Measurements from ENCODE around the gene RIPK4. TPM values are rescaled to one million over a fixed set of nuclear protein-coding genes. Genes with fewer than 3 reads are reported as not detected.

The RIPK4 gene
- total RNA-seq, 1 donor from 2014 or later = 28.0 TPM

- H3K4me1 ChIP-seq = peaks cover 26% of the 10 kb centered on the region
- H3K9me3 ChIP-seq = no peaks in the 10 kb centered on the region
- H3K27me3 ChIP-seq = peaks cover 13% of the 10 kb centered on the region
- H3K4me3 ChIP-seq = no peak overlapping the region
- intact Hi-C loops (cut with DNase I) = no loop called here
- H3K27ac ChIP-seq = no peak overlapping the region
- TF ChIP-seq POLR2AphosphoS5 (IDR thresholded peaks at IDR 0.05; ENCODE audit: insufficient read depth in 1 of 2, low read depth in 1 of 2) (no peak), POLR2A (IDR thresholded peaks at IDR 0.05) (no peak), CTCF (IDR thresholded peaks at IDR 0.05) (no peak)
- no peaks in the 10 kb centered on the region for H3K36me3 ChIP-seq
- no peak for DNase-seq (ENCODE audit: extremely low spot score in 2 of 2)
Observed at GRCh38 chr21:41771625-41771945, 4.7 kb upstream of the RIPK4 start.

DNA sequence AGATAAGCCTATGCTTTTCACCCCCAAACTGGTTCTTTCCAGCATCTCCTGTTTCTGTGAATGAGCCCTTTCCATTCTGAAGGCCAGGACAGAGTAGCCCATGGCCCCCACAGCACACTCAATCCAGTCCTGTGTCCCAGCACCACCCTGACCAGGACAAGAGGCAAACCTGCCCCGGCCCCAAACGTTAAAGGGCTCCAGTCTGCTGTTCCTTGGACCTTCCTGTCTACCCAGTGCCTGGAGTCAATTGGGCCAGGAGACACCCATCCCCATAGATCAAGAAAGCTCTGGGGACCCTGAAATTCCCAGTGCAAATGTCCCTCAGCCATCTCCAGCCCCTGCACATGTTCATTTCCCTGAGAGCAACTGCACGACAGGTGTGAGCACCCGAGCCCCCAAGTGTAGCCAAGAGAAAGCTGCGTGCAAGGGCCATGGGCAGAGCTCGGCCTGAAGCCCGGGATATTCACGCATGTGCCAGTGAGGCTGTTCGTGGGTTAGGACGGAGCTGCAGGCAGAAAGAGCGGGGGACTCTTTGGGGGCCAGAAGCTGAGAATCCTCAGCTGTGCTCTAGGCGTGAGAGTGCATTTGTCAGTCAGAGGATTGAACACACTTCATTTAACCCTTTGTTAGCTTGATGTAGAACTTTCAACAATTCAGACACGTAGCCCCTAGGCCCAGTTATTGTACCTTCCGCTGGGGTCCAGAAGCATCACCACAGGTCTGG is 4.2 kb upstream of the RIPK4 start:
- Histone ChIP-seq H3K4me3 (no peak overlapping the region), H3K27ac (no peak overlapping the region), H3K27me3 (peaks cover 17% of the 10 kb centered on the region), H3K4me1 (peaks cover 26% of the 10 kb centered on the region), H3K9me3 (no peaks in the 10 kb centered on the region), H3K36me3 (no peaks in the 10 kb centered on the region)
- no peak for DNase-seq (ENCODE audit: extremely low spot score in 2 of 2)
- intact Hi-C loops (cut with DNase I) = no loop called here
- TF ChIP-seq CTCF (IDR thresholded peaks at IDR 0.05) (no peak), POLR2AphosphoS5 (IDR thresholded peaks at IDR 0.05; ENCODE audit: insufficient read depth in 1 of 2, low read depth in 1 of 2) (no peak), POLR2A (IDR thresholded peaks at IDR 0.05) (no peak)

DNA sequence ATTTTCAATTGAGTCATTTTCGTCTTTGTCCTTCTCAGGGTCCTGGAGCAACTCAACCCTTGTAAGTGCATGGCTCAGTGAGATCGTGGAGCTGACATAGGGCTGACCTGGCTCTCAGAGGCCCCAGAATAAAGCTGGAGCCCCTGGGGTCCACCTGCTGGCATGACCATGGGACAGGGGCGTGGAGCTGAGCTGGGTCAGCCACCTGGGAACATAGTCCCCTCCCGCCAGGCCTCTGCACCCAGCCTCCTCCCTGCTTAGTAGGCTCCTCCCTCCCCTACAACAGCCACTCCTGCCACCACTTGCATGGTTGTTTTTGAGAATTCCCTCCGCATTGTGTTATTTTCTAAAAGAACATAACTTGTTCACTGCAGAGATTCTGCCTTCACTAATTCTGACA is 3.1 kb upstream of the RIPK4 start:
- Histone ChIP-seq H3K9me3 (no peaks in the 10 kb centered on the region), H3K4me3 (no peak overlapping the region), H3K27me3 (peaks cover 17% of the 10 kb centered on the region), H3K27ac (no peak overlapping the region), H3K4me1 (peaks cover 26% of the 10 kb centered on the region), H3K36me3 (no peaks in the 10 kb centered on the region)
- DNase-seq (ENCODE audit: extremely low spot score in 2 of 2) = no peak
- intact Hi-C loops (cut with DNase I) = no loop called here
- TF ChIP-seq CTCF (IDR thresholded peaks at IDR 0.05) (no peak), POLR2AphosphoS5 (IDR thresholded peaks at IDR 0.05; ENCODE audit: insufficient read depth in 1 of 2, low read depth in 1 of 2) (no peak), POLR2A (IDR thresholded peaks at IDR 0.05) (no peak)

DNA sequence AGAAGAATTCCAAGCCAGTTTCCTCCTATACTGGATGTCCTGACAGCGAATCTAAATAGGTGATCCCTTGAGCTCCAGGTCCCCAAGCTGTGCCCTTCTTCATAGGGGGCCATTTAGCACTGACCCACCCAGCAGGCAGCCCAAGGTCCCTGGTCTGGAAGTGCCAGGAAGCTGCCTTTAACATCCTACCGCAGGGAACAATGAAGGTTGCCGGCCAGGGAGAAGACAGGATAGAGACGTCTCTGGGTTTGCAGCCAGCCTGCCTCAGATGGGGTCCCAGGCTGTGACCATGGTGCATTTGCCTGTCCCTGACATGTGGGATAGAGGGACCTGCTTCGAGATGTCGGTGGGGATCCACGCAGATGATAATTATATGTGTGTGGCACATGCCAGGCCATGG is 2.7 kb upstream of the RIPK4 start:
- TF ChIP-seq POLR2AphosphoS5 (IDR thresholded peaks at IDR 0.05; ENCODE audit: insufficient read depth in 1 of 2, low read depth in 1 of 2) = no peak
- no peak for TF ChIP-seq CTCF (IDR thresholded peaks at IDR 0.05)
- no peak for TF ChIP-seq POLR2A (IDR thresholded peaks at IDR 0.05)
- Histone ChIP-seq H3K9me3 (no peaks in the 10 kb centered on the region), H3K4me1 (peaks cover 26% of the 10 kb centered on the region), H3K4me3 (no peak overlapping the region), H3K36me3 (no peaks in the 10 kb centered on the region), H3K27me3 (peaks cover 17% of the 10 kb centered on the region), H3K27ac (no peak overlapping the region)
- intact Hi-C loops (cut with DNase I) = no loop called here
- DNase-seq (ENCODE audit: extremely low spot score in 2 of 2) = no peak

GRCh38 chr21:41769111-41769510 is 2.3 kb upstream of the RIPK4 start:
- Histone ChIP-seq H3K4me1 (peaks cover 30% of the 10 kb centered on the region), H3K27ac (no peak overlapping the region), H3K9me3 (no peaks in the 10 kb centered on the region), H3K36me3 (no peaks in the 10 kb centered on the region), H3K27me3 (peaks cover 17% of the 10 kb centered on the region), H3K4me3 (peak overlapping the region; percentile 19 to 25)
- intact Hi-C loops (cut with DNase I) = no loop called here
- DNase-seq (ENCODE audit: extremely low spot score in 2 of 2) = no peak
- no peak for TF ChIP-seq CTCF (IDR thresholded peaks at IDR 0.05)
- TF ChIP-seq POLR2AphosphoS5 (IDR thresholded peaks at IDR 0.05; ENCODE audit: insufficient read depth in 1 of 2, low read depth in 1 of 2) = no peak
- TF ChIP-seq POLR2A (IDR thresholded peaks at IDR 0.05) = no peak
